Esophagus squamous epithelium (tissue), 5 donors: Measurements from ENCODE around the gene KRTAP10-11. TPM values are rescaled to one million over a fixed set of nuclear protein-coding genes. Genes with fewer than 3 reads are reported as not detected.

Source experiments
- DNase-seq: peaks from one replicate; lab custom pipeline; 2025; lab: John Stamatoyannopoulos, UW
- H3K27ac ChIP-seq, 4 donors: fragments of 200-600 bp; sonication (generic); one replicate each; pipeline ENCODE4 v1.5.1; 2016 to 2019; ENCODE audit warnings: mild to moderate bottlenecking in 1 of 4
- H3K27me3 ChIP-seq, 4 donors: fragments of 200-600 bp; sonication (generic); 1 replicate in 3 of 4; 2 replicates in 1 of 4; pipeline versions ENCODE4 v1.5.1 to v1.6.0; 2017 to 2021; ENCODE audit warnings: antibody characterized with exemption in 1 of 4
- H3K36me3 ChIP-seq, 3 donors: fragments of 200-600 bp; sonication (generic); one replicate each; pipeline ENCODE4 v1.5.1; 2016 to 2019
- H3K4me1 ChIP-seq, 3 donors: fragments of 200-600 bp; sonication (generic); one replicate each; pipeline ENCODE4 v1.5.1; 2017 to 2019
- H3K4me3 ChIP-seq, 4 donors: fragments of 200-600 bp; sonication (generic); 1 replicate in 3 of 4; 2 replicates in 1 of 4; pipeline ENCODE4 v1.5.1; 2016 to 2019; ENCODE audit warnings: mild to moderate bottlenecking in 2 of 4, moderate library complexity in 1 of 4
- H3K9me3 ChIP-seq, 3 donors: fragments of 200-600 bp; sonication (generic); one replicate each; pipeline ENCODE4 v1.5.1; 2016 to 2019
- POLR2A ChIP-seq, 4 donors: fragments of 450-650 bp; IDR thresholded peaks; one replicate each; pipeline ENCODE4 v1.6.1; 2017; ENCODE audit warnings: antibody characterized with exemption in 4 of 4, mild to moderate bottlenecking in 4 of 4, moderate library complexity in 3 of 4
- WGBS, 2 donors: methylation state at CpG; one replicate each; pipeline ENCODE4 v1.1.5; 2018; 5-methylcytosine and 5-hydroxymethylcytosine counted together
- intact Hi-C: fragments of 100-400 bp; cut with DNase I; formaldehyde crosslinking; loops from one replicate; pipeline ENCODE4 v1.15.0; 2022
- total RNA-seq, 4 donors: library from RNA; depleted of rRNA; stranded (reverse); fragments of >200 nt; gene quantifications; one replicate each; pipeline ENCODE4 v1.1.0, GENCODE V29; 2016
- TF ChIP-seq, protein P1 (sequence below), 6 experiments: fragments of 450-650 bp in 4 of 6; fragments of 200-600 bp in 2 of 6; sonication (generic) in 2 of 6; IDR thresholded peaks; one replicate each; pipeline ENCODE4 v1.5.1; 2016 to 2019; ENCODE audit warnings: antibody characterized with exemption in 6 of 6, mild to moderate bottlenecking in 4 of 6, moderate library complexity in 4 of 6
- donor health status: DM: yes; HTN: yes; CAD: no.

The KRTAP10-11 gene
- total RNA-seq, 4 donors from 2014 or later: not detected

DNA sequence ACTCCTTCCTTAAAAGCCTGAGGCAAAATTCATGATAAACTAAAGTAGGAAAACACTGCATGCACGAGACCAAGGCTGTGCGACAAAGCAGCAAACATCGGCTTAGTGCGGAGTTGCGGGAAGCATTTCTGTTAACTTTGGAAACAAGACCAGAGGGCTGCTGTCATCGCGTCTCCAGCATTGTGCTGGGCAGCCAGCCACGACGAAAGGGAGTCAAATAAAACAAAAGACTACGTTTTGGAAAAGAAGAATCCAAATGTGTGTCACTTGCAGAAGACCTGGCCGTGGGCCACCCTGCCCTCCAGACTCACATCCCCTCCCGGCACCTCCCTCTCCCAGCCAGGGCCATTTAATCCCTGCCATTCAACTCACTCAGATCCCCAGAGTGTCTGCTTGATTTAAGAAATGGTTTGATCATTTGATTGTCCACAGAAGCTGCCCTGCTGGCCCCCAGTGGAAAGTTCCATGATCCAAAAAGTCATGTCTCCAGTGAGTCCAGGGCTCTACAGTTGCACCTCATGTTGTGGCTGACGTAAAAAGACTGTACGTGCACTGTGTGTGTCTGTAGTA is 2.4 kb upstream of the KRTAP10-11 start:
- H3K9me3 ChIP-seq: peaks cover 0 to 30% (median 8%) of the 10 kb centered on the region in 3 donors
- 39 to 71% methylated on average over 14 of the region's 14 CpGs for WGBS, 2 donors
- no peak overlapping the region for H3K27ac ChIP-seq
- TF ChIP-seq POLR2A (IDR thresholded peaks at IDR 0.05): no peak
- TF ChIP-seq, protein P1, sequence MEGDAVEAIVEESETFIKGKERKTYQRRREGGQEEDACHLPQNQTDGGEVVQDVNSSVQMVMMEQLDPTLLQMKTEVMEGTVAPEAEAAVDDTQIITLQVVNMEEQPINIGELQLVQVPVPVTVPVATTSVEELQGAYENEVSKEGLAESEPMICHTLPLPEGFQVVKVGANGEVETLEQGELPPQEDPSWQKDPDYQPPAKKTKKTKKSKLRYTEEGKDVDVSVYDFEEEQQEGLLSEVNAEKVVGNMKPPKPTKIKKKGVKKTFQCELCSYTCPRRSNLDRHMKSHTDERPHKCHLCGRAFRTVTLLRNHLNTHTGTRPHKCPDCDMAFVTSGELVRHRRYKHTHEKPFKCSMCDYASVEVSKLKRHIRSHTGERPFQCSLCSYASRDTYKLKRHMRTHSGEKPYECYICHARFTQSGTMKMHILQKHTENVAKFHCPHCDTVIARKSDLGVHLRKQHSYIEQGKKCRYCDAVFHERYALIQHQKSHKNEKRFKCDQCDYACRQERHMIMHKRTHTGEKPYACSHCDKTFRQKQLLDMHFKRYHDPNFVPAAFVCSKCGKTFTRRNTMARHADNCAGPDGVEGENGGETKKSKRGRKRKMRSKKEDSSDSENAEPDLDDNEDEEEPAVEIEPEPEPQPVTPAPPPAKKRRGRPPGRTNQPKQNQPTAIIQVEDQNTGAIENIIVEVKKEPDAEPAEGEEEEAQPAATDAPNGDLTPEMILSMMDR (IDR thresholded peaks at IDR 0.05): no peak
- peaks cover 0 to 46% (median 0%) of the 10 kb centered on the region in 4 donors for H3K27me3 ChIP-seq
- intact Hi-C loops: no loop called here
- no peak overlapping the region for H3K4me3 ChIP-seq
- no peaks in the 10 kb centered on the region for H3K4me1 ChIP-seq
- no peak for DNase-seq
- no peaks in the 10 kb centered on the region for H3K36me3 ChIP-seq

DNA sequence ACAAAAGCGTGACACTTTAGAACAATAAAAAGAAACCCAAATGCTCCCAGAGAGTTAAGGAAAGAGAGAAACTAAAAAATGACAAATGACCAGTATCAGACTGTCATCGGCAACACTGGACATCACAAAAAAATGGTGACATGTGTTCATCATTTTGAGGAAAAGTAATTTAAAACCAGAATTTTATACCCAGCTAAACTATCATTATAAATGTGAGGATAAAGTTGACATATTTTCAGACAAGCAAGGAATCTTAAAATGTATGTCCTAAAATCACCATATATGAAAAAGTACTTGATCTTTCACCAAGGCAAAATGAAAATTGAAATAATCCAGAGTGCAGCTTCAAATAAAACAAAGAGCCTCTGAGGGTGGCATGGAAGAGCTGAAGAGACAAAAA is 1.3 kb upstream of the KRTAP10-11 start:
- intact Hi-C loops: no loop called here
- H3K4me3 ChIP-seq: no peak overlapping the region
- H3K36me3 ChIP-seq: no peaks in the 10 kb centered on the region
- TF ChIP-seq, protein P1 (IDR thresholded peaks at IDR 0.05): no peak
- TF ChIP-seq POLR2A (IDR thresholded peaks at IDR 0.05): no peak
- 48 to 90% methylated on average over 2 of the region's 2 CpGs for WGBS, 2 donors
- no peak for DNase-seq
- H3K4me1 ChIP-seq: no peaks in the 10 kb centered on the region
- peaks cover 0 to 39% (median 0%) of the 10 kb centered on the region in 4 donors for H3K27me3 ChIP-seq
- peaks cover 0 to 30% (median 8%) of the 10 kb centered on the region in 3 donors for H3K9me3 ChIP-seq
- H3K27ac ChIP-seq: no peak overlapping the region

DNA sequence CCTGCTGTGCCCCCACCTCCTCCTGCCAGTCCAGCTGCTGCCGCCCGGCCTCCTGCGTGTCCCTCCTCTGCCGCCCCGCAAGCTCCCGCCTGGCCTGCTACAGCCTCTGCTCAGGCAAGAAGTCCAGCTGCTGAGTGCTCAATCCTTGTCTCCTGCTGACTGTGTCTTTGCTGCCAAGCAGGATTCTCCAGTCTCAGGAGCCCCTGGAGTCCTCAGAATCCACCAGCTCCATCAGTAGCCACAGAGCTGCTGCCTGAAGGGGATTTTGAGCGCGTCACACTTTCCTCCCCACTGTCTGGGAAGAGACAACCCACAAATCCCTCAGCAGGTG is 973 bp downstream of the KRTAP10-11 start:
- H3K27ac ChIP-seq: no peak overlapping the region
- no peak overlapping the region for H3K4me3 ChIP-seq
- intact Hi-C loops: no loop called here
- TF ChIP-seq POLR2A (IDR thresholded peaks at IDR 0.05): no peak
- TF ChIP-seq, protein P1 (IDR thresholded peaks at IDR 0.05): no peak
- no peaks in the 10 kb centered on the region for H3K36me3 ChIP-seq
- no peaks in the 10 kb centered on the region for H3K4me1 ChIP-seq
- no peak for DNase-seq
- H3K9me3 ChIP-seq: peaks cover 0 to 19% (median 8%) of the 10 kb centered on the region in 3 donors
- H3K27me3 ChIP-seq: peaks cover 0 to 35% (median 0%) of the 10 kb centered on the region in 4 donors
- WGBS, 2 donors: 40 to 67% methylated on average over 5 to 8 of the region's 8 CpGs

DNA sequence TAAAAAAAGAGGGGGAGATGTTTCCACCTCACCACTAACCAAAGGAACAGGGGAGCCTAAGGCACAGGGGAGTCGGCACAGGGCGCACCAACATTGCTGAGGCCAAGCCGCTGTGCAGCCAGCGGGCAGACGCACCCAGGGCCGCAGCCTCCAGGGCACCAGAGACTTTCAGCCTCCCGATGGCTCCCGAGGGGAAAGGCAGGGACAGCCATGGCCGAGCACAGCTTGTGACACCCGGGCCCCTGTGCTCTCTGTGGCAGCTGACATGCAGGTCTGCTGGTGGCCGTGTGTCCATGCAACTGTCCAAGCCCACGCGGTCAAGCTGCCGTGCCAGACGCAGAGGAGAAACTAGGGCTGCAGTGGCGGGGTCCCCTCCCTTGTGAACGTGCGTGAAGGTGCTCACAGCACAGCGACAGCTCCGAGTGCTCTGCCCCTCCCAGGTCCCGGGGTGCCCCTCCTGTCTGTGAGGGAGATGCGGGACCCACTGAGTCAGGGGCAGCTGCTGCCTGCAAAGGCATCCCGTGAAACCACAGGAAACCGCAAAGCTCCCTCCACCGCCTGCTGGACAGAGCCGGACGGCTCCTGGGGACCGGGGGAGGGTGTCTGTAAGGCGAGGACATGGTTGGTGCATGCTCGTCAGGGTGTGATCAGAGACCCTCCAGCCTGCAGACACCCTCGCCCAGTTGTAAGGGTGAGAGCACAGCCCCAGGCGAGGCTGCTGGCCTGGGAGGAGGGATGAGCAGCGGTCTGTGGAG is 2.5 kb downstream of the KRTAP10-11 start:
- H3K36me3 ChIP-seq: no peaks in the 10 kb centered on the region
- no peak for DNase-seq
- intact Hi-C loops: no loop called here
- 79 to 88% methylated on average over 19 to 22 of the region's 33 CpGs for WGBS, 2 donors
- no peaks in the 10 kb centered on the region for H3K4me1 ChIP-seq
- no peak overlapping the region for H3K27ac ChIP-seq
- peaks cover 0 to 17% (median 8%) of the 10 kb centered on the region in 3 donors for H3K9me3 ChIP-seq
- peaks cover 0 to 39% (median 0%) of the 10 kb centered on the region in 4 donors for H3K27me3 ChIP-seq
- TF ChIP-seq, protein P1 (IDR thresholded peaks at IDR 0.05): no peak
- no peak for TF ChIP-seq POLR2A (IDR thresholded peaks at IDR 0.05)
- no peak overlapping the region for H3K4me3 ChIP-seq

DNA sequence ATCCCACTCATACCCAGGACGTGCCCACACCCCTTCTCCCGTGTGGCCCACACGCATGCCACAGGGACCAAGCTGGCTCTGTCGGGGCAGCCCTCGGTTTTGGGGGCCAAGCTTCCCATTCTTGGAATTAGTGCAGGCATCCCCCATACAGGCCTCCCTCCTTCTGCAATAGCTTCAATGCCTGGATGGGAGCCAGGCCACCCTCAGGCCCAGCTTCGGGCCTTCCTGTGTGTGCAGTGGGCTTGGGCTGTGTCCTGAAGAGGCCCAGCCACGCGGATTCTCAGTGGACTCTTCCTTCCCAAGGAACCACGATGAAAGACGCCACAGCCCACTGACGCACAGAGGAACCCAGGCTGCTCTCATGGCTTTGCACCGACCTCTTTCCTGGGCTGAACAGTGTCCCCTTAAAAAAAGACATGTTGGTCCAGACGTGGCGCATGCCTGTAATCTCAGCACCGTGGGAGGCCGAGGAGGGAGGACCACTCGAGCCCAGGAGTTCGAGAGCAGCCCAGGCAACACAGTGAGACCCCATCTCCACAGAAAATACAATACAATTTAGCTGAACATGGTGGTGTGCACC is 3.4 kb downstream of the KRTAP10-11 start:
- Histone ChIP-seq H3K27me3 (peaks cover 0 to 46% (median 0%) of the 10 kb centered on the region in 4 donors), H3K27ac (no peak overlapping the region), H3K4me1 (no peaks in the 10 kb centered on the region), H3K9me3 (peaks cover 0 to 9% (median 8%) of the 10 kb centered on the region in 3 donors), H3K36me3 (no peaks in the 10 kb centered on the region), H3K4me3 (no peak overlapping the region)
- intact Hi-C loops: no loop called here
- 63 to 80% methylated on average over 3 to 8 of the region's 18 CpGs for WGBS, 2 donors
- TF ChIP-seq, protein P1 (IDR thresholded peaks at IDR 0.05): no peak
- no peak for TF ChIP-seq POLR2A (IDR thresholded peaks at IDR 0.05)
- no peak for DNase-seq
